ENCODE results near the gene RPL18.

The RPL18 gene

GRCh38 chr19:48608798-48609263 is 10.1 kb downstream of the RPL18 start:
- DNase-seq (ENCODE audit: low read depth) = peak; percentile 52
- TF ChIP-seq CTCF (conservative IDR thresholded peaks at IDR 0.05; ENCODE audit: low read depth, low read length) = peak; percentile 67
- no peak overlapping the region for H3K4me3 ChIP-seq (ENCODE audit: low read depth, low read length)

GRCh38 chr19:48607359-48607755 is 11.6 kb downstream of the RPL18 start:
- H3K4me3 ChIP-seq (ENCODE audit: low read depth, low read length) = no peak overlapping the region
- no peak for DNase-seq (ENCODE audit: low read depth)
- no peak for TF ChIP-seq CTCF (conservative IDR thresholded peaks at IDR 0.05; ENCODE audit: low read depth, low read length)

GRCh38 chr19:48606463-48607358 is 12.3 kb downstream of the RPL18 start, which contains the start of gene SPACA4:
TSS of gene SPACA4 (plus strand) at chr19:48606742. CDS start at chr19:48606979, 237 bp downstream.
- no peak within 1 kb of the TSS for H3K4me3 ChIP-seq (ENCODE audit: low read depth, low read length)
- no peak for TF ChIP-seq CTCF (conservative IDR thresholded peaks at IDR 0.05; ENCODE audit: low read depth, low read length)
- DNase-seq (ENCODE audit: low read depth) = no peak

- no peak for TF ChIP-seq CTCF (conservative IDR thresholded peaks at IDR 0.05; ENCODE audit: low read depth, low read length)
- DNase-seq (ENCODE audit: low read depth) = no peak
- H3K4me3 ChIP-seq (ENCODE audit: low read depth, low read length) = no peak overlapping the region
Measured at GRCh38 chr19:48603850-48604249, 15.1 kb downstream of the RPL18 start.

GRCh38 chr19:48603449-48603848 is 15.5 kb downstream of the RPL18 start:
- no peak for DNase-seq (ENCODE audit: low read depth)
- H3K4me3 ChIP-seq (ENCODE audit: low read depth, low read length) = no peak overlapping the region
- no peak for TF ChIP-seq CTCF (conservative IDR thresholded peaks at IDR 0.05; ENCODE audit: low read depth, low read length)

GRCh38 chr19:48603001-48603400 is 16.0 kb downstream of the RPL18 start:
- H3K4me3 ChIP-seq (ENCODE audit: low read depth, low read length) = no peak overlapping the region
- no peak for TF ChIP-seq CTCF (conservative IDR thresholded peaks at IDR 0.05; ENCODE audit: low read depth, low read length)
- no peak for DNase-seq (ENCODE audit: low read depth)
